Ectodermal cell (in vitro differentiated cells): ENCODE data around the gene LCP2.

Experiments used
- H3K27ac ChIP-seq: 2 replicates; pipeline ENCODE4 v1.7.0; 2013; ENCODE audit warnings: mild to moderate bottlenecking, low read depth, low read length; ENCODE audit not compliant: insufficient read depth, poor library complexity, severe bottlenecking
- H3K27me3 ChIP-seq: 2 replicates; pipeline ENCODE4 v1.7.0; 2013; ENCODE audit warnings: mild to moderate bottlenecking, low read length; ENCODE audit not compliant: insufficient read depth, control insufficient read depth, poor library complexity, severe bottlenecking
- H3K36me3 ChIP-seq: one replicate; pipeline ENCODE4 v1.7.0; 2013; ENCODE audit warnings: low read length; ENCODE audit not compliant: control insufficient read depth, insufficient read depth
- H3K4me1 ChIP-seq: one replicate; pipeline ENCODE4 v1.7.0; 2013; ENCODE audit warnings: low read length; ENCODE audit not compliant: control insufficient read depth, insufficient read depth
- H3K4me3 ChIP-seq: 2 replicates; pipeline ENCODE4 v1.7.0; 2013; ENCODE audit warnings: low read depth, low read length, control low read depth; ENCODE audit not compliant: insufficient read depth
- H3K9me3 ChIP-seq: 2 replicates; pipeline ENCODE4 v1.7.0; 2013; ENCODE audit warnings: mild to moderate bottlenecking, low read length, moderate library complexity; ENCODE audit not compliant: control insufficient read depth
- WGBS, 2 experiments: methylation state at CpG; one replicate each; pipeline ENCODE4 v1.1.7; 2013; ENCODE audit warnings: missing lambda C conversion rate in 2 of 2; 5-methylcytosine and 5-hydroxymethylcytosine counted together

Gene LCP2

DNA sequence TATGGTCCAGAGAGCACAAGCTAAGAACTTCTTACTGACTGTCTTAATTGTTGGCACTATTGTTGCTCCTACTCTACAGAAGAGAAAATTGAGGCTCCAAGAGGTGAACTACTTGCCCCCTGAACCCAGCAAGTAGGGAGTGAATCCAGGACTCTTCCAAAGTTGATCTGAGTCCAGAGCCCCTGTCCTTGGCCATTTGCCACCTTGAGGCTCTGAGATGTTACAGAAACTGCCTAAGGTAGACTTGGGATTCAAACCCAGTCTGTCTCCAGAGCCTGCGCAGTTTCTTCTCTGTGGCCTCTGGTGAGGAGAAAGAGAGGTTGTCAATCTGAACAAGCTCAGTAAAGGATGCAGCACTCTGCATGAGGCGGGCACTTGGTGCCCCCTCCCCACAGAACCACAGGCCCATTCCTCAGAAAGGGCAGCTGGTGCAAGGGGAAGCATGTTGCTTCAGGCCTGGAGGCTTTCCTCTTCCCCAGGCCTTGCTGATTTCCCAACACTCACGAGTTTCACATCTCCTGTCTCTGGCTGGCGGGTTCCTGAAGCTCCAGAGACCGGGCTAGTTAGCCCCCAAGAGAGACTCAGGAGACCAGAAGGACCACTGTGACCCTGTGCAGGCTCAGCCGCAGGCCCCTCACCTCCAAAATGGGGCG lies 2.9 kb upstream of the LCP2 start:
- Histone ChIP-seq H3K4me3 (no peak overlapping the region), H3K27me3 (no peaks in the 10 kb centered on the region), H3K36me3 (no peaks in the 10 kb centered on the region), H3K27ac (no peak overlapping the region), H3K4me1 (peaks cover 7% of the 10 kb centered on the region), H3K9me3 (no peaks in the 10 kb centered on the region)
- WGBS, 2 experiments, result 93 to 94% methylated on average over 7 of the region's 7 CpGs

DNA sequence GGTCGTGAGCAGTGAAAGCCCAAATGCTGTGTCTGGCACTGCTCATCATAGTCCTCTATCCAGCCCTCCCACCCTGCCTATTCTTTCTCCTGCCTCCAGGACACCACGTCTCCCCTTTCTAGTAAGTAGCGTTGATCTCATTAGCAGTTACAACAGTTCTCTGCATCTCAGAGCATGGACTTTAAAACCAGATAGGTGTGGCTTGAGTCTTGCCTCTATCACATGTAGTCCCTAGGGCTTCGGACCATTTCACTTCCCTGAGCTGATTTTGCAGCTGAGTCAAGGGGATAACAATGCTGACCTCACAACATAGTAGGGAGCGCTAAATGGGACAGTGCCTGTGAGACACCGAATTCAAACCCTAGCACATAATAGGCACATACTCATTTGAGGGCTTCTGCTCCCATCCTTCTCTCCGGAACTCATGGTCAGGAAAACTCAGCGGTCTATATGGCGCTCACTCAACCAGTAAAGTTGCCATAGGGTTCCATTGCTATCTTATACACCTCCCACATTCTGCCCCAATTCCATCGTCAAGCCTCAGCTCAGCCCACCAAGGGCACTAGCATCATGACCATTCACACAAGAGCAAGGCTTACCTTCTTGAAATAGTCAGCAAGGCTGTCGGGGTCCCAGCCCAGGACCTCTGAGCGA lies 515 bp downstream of the LCP2 start:
- Histone ChIP-seq H3K9me3 (no peaks in the 10 kb centered on the region), H3K36me3 (no peaks in the 10 kb centered on the region), H3K27ac (no peak overlapping the region), H3K27me3 (no peaks in the 10 kb centered on the region), H3K4me1 (no peaks in the 10 kb centered on the region), H3K4me3 (no peak overlapping the region)
- 94% methylated on average over 12 of the region's 12 CpGs for WGBS, 2 experiments

DNA sequence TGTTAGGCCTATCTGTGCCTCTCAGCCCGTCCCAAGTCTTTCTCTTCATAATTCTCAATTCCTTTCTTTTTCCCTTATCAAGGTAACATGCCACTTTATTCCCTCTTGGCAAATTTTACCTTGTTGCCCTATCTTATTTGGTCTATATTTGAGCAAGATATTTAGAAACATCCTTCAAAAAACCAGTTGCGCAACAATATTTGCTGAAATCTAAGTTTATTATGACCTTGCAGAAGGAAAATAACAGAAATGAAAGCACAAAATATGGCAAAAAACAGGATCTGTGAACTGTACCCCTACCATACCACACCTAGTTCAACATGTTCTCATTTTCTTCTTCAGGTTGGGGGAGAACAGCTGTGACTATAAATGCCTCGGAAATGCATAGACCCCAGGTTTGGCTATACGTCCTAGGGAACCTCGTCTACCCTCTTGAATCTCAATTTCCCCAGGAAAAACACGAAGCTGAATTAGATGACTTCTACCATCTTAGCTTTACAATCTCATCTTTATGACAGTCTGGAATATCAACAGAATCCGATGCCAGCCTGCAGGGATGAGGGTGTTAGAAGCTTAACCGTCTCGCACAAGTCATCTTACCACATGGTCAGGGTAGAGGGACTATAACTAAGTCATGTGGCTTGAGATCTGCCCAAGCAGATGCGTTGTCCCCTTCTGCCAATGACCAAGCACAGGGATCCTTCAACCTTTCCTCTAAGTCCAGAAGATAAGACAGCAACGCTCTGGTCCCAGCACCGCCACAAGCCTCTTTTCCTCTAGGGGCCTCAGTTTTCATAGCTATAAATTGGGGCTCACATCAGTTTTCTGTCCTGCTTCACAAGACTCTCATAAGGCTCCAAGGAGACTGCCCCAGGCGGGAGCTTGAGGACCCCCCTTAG lies 1.3 kb downstream of the LCP2 start:
- 95 to 97% methylated on average over 13 of the region's 13 CpGs for WGBS, 2 experiments
- Histone ChIP-seq H3K36me3 (no peaks in the 10 kb centered on the region), H3K27ac (no peak overlapping the region)

DNA sequence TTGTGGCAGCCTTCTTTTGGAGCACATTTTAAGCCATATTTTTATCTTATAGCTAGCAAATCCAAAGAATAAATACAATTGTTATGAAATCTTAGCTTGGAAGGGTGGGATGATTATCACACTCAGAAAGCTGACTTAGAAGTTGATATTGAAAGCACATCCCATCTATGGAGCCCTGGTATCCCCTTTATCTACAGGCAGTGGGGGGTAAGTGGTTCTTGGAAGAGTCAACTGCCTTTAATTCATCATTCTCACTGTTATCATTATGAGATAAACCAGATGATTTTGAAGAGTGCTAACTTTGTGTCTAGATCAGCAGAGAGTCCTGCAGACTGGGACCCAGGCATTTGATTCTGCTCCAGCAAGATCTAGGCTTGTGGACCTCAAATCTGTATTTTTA lies 3.0 kb downstream of the LCP2 start:
- Histone ChIP-seq H3K27ac (no peak overlapping the region), H3K9me3 (peaks cover 5% of the 10 kb centered on the region), H3K4me3 (no peak overlapping the region), H3K4me1 (no peaks in the 10 kb centered on the region), H3K36me3 (no peaks in the 10 kb centered on the region), H3K27me3 (no peaks in the 10 kb centered on the region)

More for the DNA sequence above, 1.3 kb downstream of the LCP2 start:
- Histone ChIP-seq H3K4me1 (no peaks in the 10 kb centered on the region), H3K4me3 (no peak overlapping the region), H3K9me3 (no peaks in the 10 kb centered on the region), H3K27me3 (no peaks in the 10 kb centered on the region)

DNA sequence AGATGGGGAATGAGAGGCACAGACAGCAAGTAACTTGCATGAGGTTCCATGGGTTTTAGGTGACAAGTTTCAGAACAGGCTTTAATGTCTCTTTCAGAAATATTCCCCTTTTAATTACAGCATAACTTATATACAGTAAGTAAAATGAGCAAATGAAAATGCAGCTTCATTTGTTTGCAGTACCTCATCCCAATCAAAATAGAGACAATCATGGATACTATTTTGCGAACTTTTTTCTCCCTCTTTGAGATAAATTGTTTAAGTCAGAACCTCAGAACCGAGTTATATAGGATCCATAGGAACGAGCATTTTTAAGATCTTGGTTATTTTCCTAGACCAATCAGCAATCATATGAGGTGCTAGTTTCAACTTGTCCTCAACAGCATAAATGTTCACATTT lies 3.5 kb downstream of the LCP2 start:
- peaks cover 5% of the 10 kb centered on the region for H3K9me3 ChIP-seq
- WGBS, 2 experiments, result 93 to 98% methylated on average over 3 of the region's 3 CpGs
- H3K4me3 ChIP-seq, result no peak overlapping the region
- H3K36me3 ChIP-seq, result no peaks in the 10 kb centered on the region
- H3K27ac ChIP-seq, result no peak overlapping the region
- H3K4me1 ChIP-seq, result no peaks in the 10 kb centered on the region
- no peaks in the 10 kb centered on the region for H3K27me3 ChIP-seq

DNA sequence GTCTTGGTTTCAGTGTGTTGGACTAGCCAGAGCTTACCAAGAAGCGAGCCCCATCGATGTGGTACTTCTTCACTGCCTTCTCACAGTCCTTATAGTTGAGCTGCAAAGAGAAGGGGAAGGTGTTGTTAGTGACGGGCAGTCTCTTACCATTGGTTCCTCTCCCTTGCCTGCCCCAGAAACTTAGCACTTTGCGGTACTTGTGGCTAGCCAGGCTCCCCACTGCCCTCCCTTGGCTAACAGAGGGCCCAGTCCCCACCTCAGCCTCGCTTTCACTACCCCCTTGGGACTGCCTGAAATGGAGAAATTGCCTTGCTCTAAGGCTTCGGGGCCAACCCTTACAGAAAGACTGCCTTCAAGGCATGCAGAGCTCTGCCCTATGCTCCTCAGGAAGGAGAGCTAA lies 4.3 kb downstream of the LCP2 start:
- Histone ChIP-seq H3K9me3 (peaks cover 5% of the 10 kb centered on the region), H3K4me3 (no peak overlapping the region), H3K4me1 (no peaks in the 10 kb centered on the region), H3K36me3 (no peaks in the 10 kb centered on the region), H3K27me3 (no peaks in the 10 kb centered on the region), H3K27ac (no peak overlapping the region)
- 73 to 82% methylated on average over 6 of the region's 6 CpGs for WGBS, 2 experiments

DNA sequence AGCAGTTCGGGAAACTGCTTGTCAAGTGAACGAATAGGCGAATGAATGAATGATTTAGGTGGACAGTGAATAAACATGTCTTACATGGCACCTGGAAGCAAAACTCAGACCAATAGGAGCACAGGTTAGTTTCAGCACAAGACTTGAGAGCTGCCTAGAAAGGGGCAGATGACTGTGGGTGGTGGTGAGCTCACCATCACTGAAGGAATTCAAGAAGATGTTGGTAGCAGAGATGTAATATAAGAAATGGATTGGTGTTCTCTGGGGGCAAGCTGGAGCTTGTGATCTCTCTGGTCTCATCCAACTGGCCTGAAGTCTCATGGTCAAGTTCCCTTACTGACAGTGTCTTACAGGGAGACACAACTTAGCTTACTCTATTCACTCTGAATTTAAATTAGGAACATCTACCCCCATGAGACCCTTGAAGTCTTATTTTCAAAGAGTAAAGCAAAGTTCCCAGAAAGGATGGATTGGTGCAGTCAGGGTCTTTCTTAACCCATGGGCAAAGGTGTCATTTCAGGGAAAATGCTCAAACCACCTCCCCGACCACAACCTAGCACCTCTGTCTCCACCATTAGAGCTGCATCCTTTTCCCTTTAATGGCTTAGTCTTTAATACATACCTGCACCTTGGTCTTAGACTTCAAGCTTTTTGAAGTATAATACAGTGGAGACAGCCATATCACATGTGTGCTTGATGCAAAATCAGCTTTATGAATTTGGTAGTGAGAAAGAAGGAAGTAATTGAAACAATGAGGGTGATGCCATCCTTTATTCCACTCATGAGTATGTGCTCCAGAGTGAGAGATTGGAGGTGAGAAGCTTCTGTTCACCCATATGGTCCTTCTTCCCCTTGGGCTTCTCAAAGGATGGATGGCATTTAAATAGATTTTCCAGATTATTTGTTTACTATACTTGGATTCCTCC lies 5.1 kb downstream of the LCP2 start:
- WGBS, 2 experiments, result 94 to 96% methylated on average over 4 of the region's 4 CpGs
- H3K4me3 ChIP-seq, result no peak overlapping the region
- no peaks in the 10 kb centered on the region for H3K4me1 ChIP-seq
- H3K27me3 ChIP-seq, result no peaks in the 10 kb centered on the region
- H3K36me3 ChIP-seq, result no peaks in the 10 kb centered on the region
- H3K27ac ChIP-seq, result no peak overlapping the region
- peaks cover 5% of the 10 kb centered on the region for H3K9me3 ChIP-seq

DNA sequence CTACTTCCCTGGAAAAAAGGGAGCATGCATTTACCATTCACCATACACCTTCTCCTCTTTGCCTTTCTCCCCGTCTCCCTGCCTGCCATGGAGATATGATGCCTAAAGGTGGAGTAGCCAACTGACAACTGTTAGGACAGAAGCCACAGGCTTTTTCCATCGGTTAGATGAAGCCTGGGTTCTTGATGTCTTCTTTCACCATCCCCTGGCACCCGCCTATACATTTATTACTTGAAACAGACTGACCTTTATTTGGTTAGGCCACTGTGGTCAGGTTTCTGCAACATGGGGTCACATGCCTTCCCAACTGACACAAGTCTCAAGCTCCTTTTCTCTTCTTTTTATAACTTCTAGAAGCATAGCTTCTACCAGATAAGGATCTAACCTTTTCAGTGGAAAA lies 7.1 kb downstream of the LCP2 start:
- Histone ChIP-seq H3K9me3 (peaks cover 5% of the 10 kb centered on the region), H3K27ac (no peak overlapping the region), H3K36me3 (no peaks in the 10 kb centered on the region), H3K27me3 (no peaks in the 10 kb centered on the region), H3K4me3 (no peak overlapping the region), H3K4me1 (no peaks in the 10 kb centered on the region)
- 89 to 91% methylated on average over 3 of the region's 3 CpGs for WGBS, 2 experiments

DNA sequence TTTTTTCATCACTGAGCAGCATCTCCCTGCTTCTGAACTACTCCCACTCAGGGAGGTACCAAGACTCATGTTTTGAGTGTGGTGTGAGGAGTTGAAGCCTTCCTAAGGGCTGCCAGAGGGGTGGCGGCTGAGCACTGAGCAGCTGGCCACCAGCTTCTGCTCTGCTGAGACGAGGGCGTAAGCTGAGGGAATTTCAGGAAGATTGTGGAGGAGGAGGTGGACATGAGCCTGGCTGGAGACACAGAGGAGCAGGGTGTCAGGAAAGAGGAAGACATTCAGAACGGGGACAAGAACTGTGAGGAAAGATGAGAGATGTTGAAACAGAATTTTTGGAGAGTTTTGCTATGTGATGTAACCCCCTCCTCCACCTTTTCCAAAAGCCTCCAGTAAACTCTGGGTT lies 7.8 kb downstream of the LCP2 start:
- no peaks in the 10 kb centered on the region for H3K27me3 ChIP-seq
- H3K4me1 ChIP-seq, result no peaks in the 10 kb centered on the region
- no peaks in the 10 kb centered on the region for H3K36me3 ChIP-seq
- WGBS, 2 experiments, result 93 to 96% methylated on average over 4 of the region's 4 CpGs
- H3K4me3 ChIP-seq, result no peak overlapping the region
- H3K27ac ChIP-seq, result no peak overlapping the region
- H3K9me3 ChIP-seq, result peaks cover 5% of the 10 kb centered on the region
